DND-41 (cell line): ENCODE measurements around the gene MCCC1.

Experiments
- ATAC-seq: fragments of 200-7000 bp; cut with Tn5 transposase; 3 replicates; pipeline ENCODE4 v1.9.1; 2021; ENCODE audit warnings: low read depth; ENCODE audit not compliant: insufficient read depth
- DNase-seq: peaks from one replicate; pipeline ENCODE4 v3.0.0-alpha.2; 2020
- H2AFZ ChIP-seq: 2 replicates; pipeline ENCODE4 v1.6.0; 2012; ENCODE audit warnings: low read depth, low read length
- H3K27ac ChIP-seq: 2 replicates; pipeline ENCODE4 v1.5.1; 2012; ENCODE audit warnings: low read length, inconsistent platforms
- H3K27me3 ChIP-seq: fragments of 200-600 bp; sonication (generic); 2 replicates; pipeline ENCODE4 v1.6.0; 2012; ENCODE audit warnings: low read length, mild to moderate bottlenecking, inconsistent platforms; ENCODE audit not compliant: insufficient read depth, poor library complexity
- H3K36me3 ChIP-seq: 2 replicates; pipeline ENCODE4 v1.5.1; 2012; ENCODE audit warnings: low read length, inconsistent platforms; ENCODE audit not compliant: insufficient read depth
- H3K4me1 ChIP-seq: 2 replicates; pipeline ENCODE4 v1.5.1; 2012; ENCODE audit warnings: mild to moderate bottlenecking, low read length; ENCODE audit not compliant: insufficient read depth
- H3K4me2 ChIP-seq: 2 replicates; pipeline ENCODE4 v1.6.0; 2012; ENCODE audit warnings: mild to moderate bottlenecking, moderate library complexity, low read length, inconsistent platforms; ENCODE audit not compliant: insufficient read depth
- H3K4me3 ChIP-seq, 2 experiments: fragments of 200-600 bp in 1 of 2; shearing (Covaris generic) in 1 of 2; 2 replicates each; pipeline ENCODE4 v1.5.1; 2012 to 2016; ENCODE audit warnings: inconsistent platforms in 2 of 2, low read length in 2 of 2, mild to moderate bottlenecking in 2 of 2, low read depth in 1 of 2, moderate library complexity in 1 of 2
- H3K79me2 ChIP-seq: 2 replicates; pipeline ENCODE4 v1.6.0; 2012; ENCODE audit warnings: low read length, inconsistent platforms; ENCODE audit not compliant: insufficient read depth
- H3K9ac ChIP-seq: 2 replicates; pipeline ENCODE4 v1.6.0; 2012; ENCODE audit warnings: low read depth, mild to moderate bottlenecking, inconsistent platforms, low read length, moderate library complexity
- H3K9me3 ChIP-seq: 2 replicates; pipeline ENCODE4 v1.5.1; 2012; ENCODE audit warnings: low read length, moderate library complexity, mild to moderate bottlenecking, inconsistent platforms; ENCODE audit not compliant: insufficient read depth, severe bottlenecking
- H4K20me1 ChIP-seq: 2 replicates; pipeline ENCODE4 v1.6.0; 2012; ENCODE audit warnings: low read length; ENCODE audit not compliant: insufficient read depth
- CTCF ChIP-seq: IDR thresholded peaks from 2 replicates; pipeline ENCODE4 v1.5.1; 2012; ENCODE audit warnings: borderline replicate concordance, low read length, moderate library complexity, mild to moderate bottlenecking; ENCODE audit not compliant: poor library complexity, severe bottlenecking; ENCODE audit errors: extremely low read depth
- EZH2 ChIP-seq: IDR thresholded peaks from 3 replicates; pipeline ENCODE4 v1.6.1; 2012; ENCODE audit warnings: borderline replicate concordance, low read depth, mild to moderate bottlenecking, moderate library complexity, low read length, inconsistent platforms; ENCODE audit not compliant: severe bottlenecking

MCCC1 gene

GRCh38 chr3:183100376-183100775 lies 1.1 kb upstream of the MCCC1 start:
- Histone ChIP-seq H3K4me2 (0 out of 2 replicates have a peak overlapping the region, but pooled peaks have one; percentile 82), H3K9me3 (no peaks in the 10 kb centered on the region), H4K20me1 (no peaks in the 10 kb centered on the region), H2AFZ (peak overlapping the region; percentile 72), H3K4me3 (no peak overlapping the region), H3K36me3 (no peaks in the 10 kb centered on the region), H3K9ac (0 out of 2 replicates have a peak overlapping the region, but pooled peaks have one; percentile 65), H3K27me3 (no peaks in the 10 kb centered on the region), H3K79me2 (peaks cover 25% of the 10 kb centered on the region), H3K27ac (no peak overlapping the region), H3K4me1 (peaks cover 23% of the 10 kb centered on the region)
- DNase-seq, result no peak
- ATAC-seq, result no peak
- TF ChIP-seq CTCF (no peak), EZH2 (no peak)

GRCh38 chr3:183099838-183100204 lies 525 bp upstream of the MCCC1 start:
- Histone ChIP-seq H3K9ac (peak overlapping the region; percentile 65), H3K27ac (peak overlapping the region; percentile 74), H4K20me1 (no peaks in the 10 kb centered on the region), H3K4me1 (peaks cover 23% of the 10 kb centered on the region), H3K79me2 (peaks cover 25% of the 10 kb centered on the region), H3K36me3 (0 out of 2 replicates have a peak, but pooled peaks cover under 1% of the 10 kb centered on the region), H3K4me2 (peak overlapping the region; percentile 82), H3K4me3 (peak overlapping the region; percentile 20 to 80; a peak in 3 of 4 replicates), H2AFZ (peak overlapping the region; percentile 72), H3K9me3 (no peaks in the 10 kb centered on the region), H3K27me3 (no peaks in the 10 kb centered on the region)
- DNase-seq, result no peak
- TF ChIP-seq EZH2, result no peak
- no peak for TF ChIP-seq CTCF
- no peak for ATAC-seq

- ATAC-seq (no peak), DNase-seq (no peak)
- H3K4me3 ChIP-seq, result peak overlapping the region; percentile 61 to 80
- H3K27me3 ChIP-seq, result no peaks in the 10 kb centered on the region
- peaks cover 5% of the 10 kb centered on the region; the same call in 1 of the 2 replicates for H3K36me3 ChIP-seq
- TF ChIP-seq CTCF (no peak), EZH2 (no peak)
- peak overlapping the region; percentile 83 for H2AFZ ChIP-seq
- peak overlapping the region; percentile 82 for H3K4me2 ChIP-seq
- peak overlapping the region; percentile 65 for H3K9ac ChIP-seq
- peaks cover 25% of the 10 kb centered on the region for H3K79me2 ChIP-seq
- H3K9me3 ChIP-seq, result no peaks in the 10 kb centered on the region
- H3K4me1 ChIP-seq, result peaks cover 23% of the 10 kb centered on the region
- no peaks in the 10 kb centered on the region for H4K20me1 ChIP-seq
- H3K27ac ChIP-seq, result peak overlapping the region; percentile 75
These were observed 715 bp downstream of the MCCC1 start for GRCh38 chr3:183098536-183099025.
